Measurements from ENCODE around the gene TRPM2. TPM values are rescaled to one million over a fixed set of nuclear protein-coding genes. Genes with fewer than 3 reads are reported as not detected.

TRPM2 gene
- total RNA-seq, 3 donors from 2014 or later, result 1.5 to 10.3 (median 7.2) TPM

DNA sequence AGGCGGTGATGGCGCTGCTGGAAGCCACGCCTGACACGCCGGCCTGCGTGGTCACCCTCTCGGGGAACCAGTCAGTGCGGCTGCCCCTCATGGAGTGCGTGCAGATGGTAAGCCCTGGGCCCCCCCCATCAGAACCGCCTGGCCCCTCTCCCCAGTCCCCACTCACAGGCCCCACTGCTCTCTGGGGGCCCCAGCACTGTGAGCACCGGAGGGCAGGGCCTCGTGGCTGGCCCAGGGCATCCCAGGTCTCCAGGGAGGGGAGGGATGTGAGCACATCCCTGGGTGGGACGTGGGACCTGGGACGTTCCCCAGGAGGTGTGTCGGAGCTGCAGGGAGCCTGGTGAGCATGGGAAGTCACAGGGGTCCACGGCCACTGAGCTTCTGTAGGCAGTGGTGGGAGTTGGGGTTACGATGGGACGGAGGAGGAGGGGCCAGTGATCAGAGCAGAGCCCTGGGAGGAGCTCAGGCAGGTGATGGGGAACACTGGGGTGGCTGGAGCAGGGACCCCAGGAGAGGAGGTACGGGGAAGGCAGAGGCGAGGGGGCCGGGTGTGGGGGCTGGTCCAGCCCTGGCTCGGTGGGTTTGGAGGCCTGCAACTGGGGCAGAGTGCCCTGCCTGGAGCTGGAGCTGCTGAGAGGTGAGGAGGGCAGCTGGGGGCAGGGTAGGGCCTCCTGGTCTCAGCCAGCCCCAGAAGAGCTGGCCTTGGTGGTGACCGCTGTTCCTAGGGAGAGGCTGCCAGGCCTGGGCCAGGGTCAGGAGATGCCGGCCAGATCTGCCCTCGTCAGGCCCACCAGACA lies 34.7 kb upstream of the TRPM2 start:
- DNase-seq (no peak), ATAC-seq (no peak)
- TF ChIP-seq, protein P1, sequence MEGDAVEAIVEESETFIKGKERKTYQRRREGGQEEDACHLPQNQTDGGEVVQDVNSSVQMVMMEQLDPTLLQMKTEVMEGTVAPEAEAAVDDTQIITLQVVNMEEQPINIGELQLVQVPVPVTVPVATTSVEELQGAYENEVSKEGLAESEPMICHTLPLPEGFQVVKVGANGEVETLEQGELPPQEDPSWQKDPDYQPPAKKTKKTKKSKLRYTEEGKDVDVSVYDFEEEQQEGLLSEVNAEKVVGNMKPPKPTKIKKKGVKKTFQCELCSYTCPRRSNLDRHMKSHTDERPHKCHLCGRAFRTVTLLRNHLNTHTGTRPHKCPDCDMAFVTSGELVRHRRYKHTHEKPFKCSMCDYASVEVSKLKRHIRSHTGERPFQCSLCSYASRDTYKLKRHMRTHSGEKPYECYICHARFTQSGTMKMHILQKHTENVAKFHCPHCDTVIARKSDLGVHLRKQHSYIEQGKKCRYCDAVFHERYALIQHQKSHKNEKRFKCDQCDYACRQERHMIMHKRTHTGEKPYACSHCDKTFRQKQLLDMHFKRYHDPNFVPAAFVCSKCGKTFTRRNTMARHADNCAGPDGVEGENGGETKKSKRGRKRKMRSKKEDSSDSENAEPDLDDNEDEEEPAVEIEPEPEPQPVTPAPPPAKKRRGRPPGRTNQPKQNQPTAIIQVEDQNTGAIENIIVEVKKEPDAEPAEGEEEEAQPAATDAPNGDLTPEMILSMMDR (IDR thresholded peaks at IDR 0.05), result no peak
- Histone ChIP-seq H3K36me3 (ENCODE audit: low read depth) (peaks cover 12% of the 10 kb centered on the region), H3K9me3 (no peaks in the 10 kb centered on the region), H3K4me1 (ENCODE audit: low read depth) (no peaks in the 10 kb centered on the region), H3K4me3 (no peak overlapping the region)
- intact Hi-C loops (cut with DNase I, micrococcal nuclease), result no loop called here

DNA sequence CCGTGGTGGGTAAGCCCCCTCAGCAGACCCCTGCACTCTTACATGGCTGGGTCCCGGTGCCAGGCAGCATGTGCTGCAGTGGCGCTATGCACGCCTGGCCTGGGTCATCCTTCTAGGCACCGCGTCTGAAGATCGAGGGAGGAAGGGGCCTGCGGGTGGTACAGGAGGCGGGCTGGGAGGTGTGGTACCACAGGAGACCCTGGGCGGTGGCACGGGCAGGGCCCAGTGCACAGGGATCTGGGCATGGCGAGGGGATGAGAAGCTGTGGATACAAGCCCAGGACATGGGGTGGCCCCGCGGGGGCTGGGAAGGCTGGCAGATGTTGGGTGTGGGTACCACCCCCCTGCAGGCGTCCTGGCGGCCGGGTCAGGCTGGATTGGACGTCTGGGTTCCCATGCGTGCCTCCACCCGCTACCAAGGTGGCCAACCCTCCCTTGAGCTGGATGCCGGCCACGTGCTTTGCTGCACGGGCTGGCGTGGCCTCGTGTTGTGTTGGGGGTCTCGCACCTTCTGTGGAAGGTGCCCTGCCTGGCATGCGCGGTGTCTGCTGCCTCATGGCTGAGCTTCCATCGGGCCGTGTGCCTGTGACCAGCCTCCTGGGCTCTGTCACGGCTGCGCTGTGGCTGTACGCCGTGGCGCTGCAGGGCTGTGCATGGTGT lies 33.9 kb upstream of the TRPM2 start:
- DNase-seq, result no peak
- H3K36me3 ChIP-seq (ENCODE audit: low read depth), result peaks cover 14% of the 10 kb centered on the region
- no peaks in the 10 kb centered on the region for H3K9me3 ChIP-seq
- H3K4me3 ChIP-seq, result no peak overlapping the region
- TF ChIP-seq, protein P1 (IDR thresholded peaks at IDR 0.05), result no peak
- no peak for ATAC-seq
- H3K4me1 ChIP-seq (ENCODE audit: low read depth), result no peaks in the 10 kb centered on the region
- intact Hi-C loops (cut with DNase I, micrococcal nuclease), result no loop called here

DNA sequence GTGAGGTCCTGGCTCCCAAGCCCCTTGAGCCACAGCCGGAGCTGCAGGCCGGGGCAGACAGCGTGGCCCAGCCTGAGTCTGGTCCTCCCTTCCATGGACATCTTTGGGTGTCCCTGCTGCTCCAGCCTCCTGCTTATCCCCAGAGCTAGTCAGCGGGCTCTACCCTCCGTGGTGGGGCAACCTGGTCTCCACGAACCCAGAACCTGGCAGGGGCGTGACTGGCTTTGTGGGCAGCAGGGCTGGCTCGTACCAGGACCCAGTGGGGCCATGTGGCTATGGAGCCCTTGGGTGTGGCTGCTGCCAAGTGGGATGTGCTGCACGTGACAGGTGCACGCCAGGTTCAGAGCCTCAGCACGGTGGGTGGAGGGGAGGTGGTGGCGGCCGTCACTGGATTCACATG lies 32.6 kb upstream of the TRPM2 start:
- TF ChIP-seq, protein P1 (IDR thresholded peaks at IDR 0.05), result no peak
- no peaks in the 10 kb centered on the region for H3K9me3 ChIP-seq
- ATAC-seq (no peak), DNase-seq (no peak)
- no peak overlapping the region for H3K4me3 ChIP-seq
- intact Hi-C loops (cut with DNase I, micrococcal nuclease), result no loop called here
- peaks cover 17% of the 10 kb centered on the region for H3K36me3 ChIP-seq (ENCODE audit: low read depth)
- H3K4me1 ChIP-seq (ENCODE audit: low read depth), result no peaks in the 10 kb centered on the region

DNA sequence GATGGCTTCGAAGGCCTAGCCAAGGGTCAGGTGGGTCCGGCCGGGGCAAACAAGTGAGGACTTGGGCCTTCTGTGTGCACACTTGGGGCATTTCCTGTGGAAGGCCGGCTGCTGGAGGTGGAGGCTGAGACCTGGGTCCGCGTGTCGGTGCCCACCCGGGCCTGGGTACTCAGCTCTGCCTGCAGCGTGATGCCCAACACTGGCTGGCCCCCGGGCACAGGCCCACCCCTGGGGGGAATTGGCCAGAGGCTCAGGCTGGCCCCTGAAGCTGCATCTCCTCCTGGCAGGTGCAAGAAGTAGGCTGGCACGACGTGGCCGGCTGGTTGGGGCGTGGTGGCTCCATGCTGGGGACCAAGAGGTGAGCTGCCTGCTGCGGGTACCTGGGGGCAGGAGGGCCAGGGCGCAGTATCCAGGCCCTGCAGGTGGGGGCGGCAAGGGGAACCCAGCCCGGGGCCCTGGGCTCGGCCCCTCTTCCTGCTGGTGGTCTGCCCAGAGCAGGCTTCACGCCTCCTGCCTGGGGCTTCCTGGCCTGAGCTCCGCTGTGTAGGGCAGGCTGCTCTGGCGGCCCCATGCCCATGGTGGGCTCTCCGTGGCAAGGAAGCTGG lies 31.5 kb upstream of the TRPM2 start:
- no peak overlapping the region for H3K4me3 ChIP-seq
- ATAC-seq, result no peak
- no peaks in the 10 kb centered on the region for H3K4me1 ChIP-seq (ENCODE audit: low read depth)
- H3K36me3 ChIP-seq (ENCODE audit: low read depth), result peaks cover 17% of the 10 kb centered on the region
- H3K9me3 ChIP-seq, result no peaks in the 10 kb centered on the region
- TF ChIP-seq, protein P1 (IDR thresholded peaks at IDR 0.05), result no peak
- no peak for DNase-seq
- intact Hi-C loops (cut with DNase I, micrococcal nuclease), result no loop called here

DNA sequence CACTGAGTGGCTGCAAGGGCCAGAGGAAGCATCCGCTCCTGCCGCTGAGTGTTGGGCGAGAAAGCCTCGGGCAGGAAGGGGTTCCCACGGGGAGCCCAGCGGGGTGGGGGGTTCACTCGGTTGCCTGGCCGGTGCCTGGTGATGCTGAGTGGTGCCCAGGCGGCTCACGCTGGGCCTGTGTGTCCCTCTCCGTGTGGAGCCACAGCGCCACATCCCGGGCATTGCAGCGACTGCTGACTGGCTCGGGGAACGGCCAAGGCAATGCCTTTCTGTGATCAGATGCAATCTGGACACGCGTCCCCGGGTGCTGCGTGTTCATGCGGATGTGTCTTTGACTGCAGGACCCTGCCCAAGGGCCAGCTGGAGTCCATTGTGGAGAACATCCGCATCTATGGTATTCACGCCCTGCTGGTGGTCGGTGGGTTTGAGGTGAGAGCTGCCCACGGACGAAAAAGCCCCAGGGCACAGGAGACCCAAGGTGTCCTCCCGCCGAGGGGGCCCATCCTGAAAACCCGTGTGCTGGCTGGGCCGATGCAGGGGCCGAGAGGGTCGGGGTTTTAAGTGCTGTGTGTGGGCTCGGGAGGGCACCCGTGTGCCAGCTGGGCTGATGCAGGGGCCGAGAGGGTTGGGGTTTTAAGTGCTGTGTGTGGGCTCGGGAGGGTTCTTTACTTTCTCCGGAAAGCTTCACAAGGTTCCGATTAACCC lies 30.6 kb upstream of the TRPM2 start:
- Histone ChIP-seq H3K4me3 (no peak overlapping the region), H3K9me3 (no peaks in the 10 kb centered on the region), H3K4me1 (ENCODE audit: low read depth) (no peaks in the 10 kb centered on the region), H3K36me3 (ENCODE audit: low read depth) (peaks cover 13% of the 10 kb centered on the region)
- intact Hi-C loops (cut with DNase I, micrococcal nuclease), result no loop called here
- no peak for ATAC-seq
- TF ChIP-seq, protein P1 (IDR thresholded peaks at IDR 0.05), result no peak
- DNase-seq, result no peak

Measured in mucosa of descending colon (tissue), 3 donors.